Body of pancreas (tissue), 2 donors: ENCODE measurements around the gene MEGF9. TPM values are rescaled to one million over a fixed set of nuclear protein-coding genes. Genes with fewer than 3 reads are reported as not detected.

Source experiments
- total RNA-seq, 2 donors: library from RNA; depleted of rRNA; stranded (reverse); fragments of >200 nt; gene quantifications; one replicate each; pipeline ENCODE4 v1.1.0, GENCODE V29; 2016

Gene MEGF9
- total RNA-seq, 2 donors from 2014 or later, result 9.6 to 9.9 TPM

Other genes with a start within 250 kb of the MEGF9 start
- gene CDK5RAP2, start 134.3 kb downstream of the MEGF9 start, total RNA-seq, result 10 to 100 TPM; 21.5 to 45.5 TPM
- 10 to 100 TPM; 16.6 to 19.1 TPM for gene FBXW2, start 78.9 kb upstream of the MEGF9 start, total RNA-seq
- 10 to 100 TPM; 20.8 to 31.0 TPM for gene PSMD5, start 128.5 kb upstream of the MEGF9 start, total RNA-seq
- gene PHF19, start 162.7 kb upstream of the MEGF9 start, total RNA-seq, result 1 to 10 TPM; 5.4 to 6.9 TPM
- 1 to 10 TPM; 4.4 to 8.2 TPM for gene TRAF1, start 212.3 kb upstream of the MEGF9 start, total RNA-seq